Urothelium cell line (cell line): ENCODE data around the gene SLC24A3.

Source experiments
- DNase-seq: peaks from one replicate; pipeline ENCODE4 v3.0.0; 2011; ENCODE audit warnings: low spot score, mixed read lengths
- FAIRE-seq: peaks from 2 replicates; lab custom pipeline; 2011; peaks lifted over from hg19 to GRCh38; lab: Jason Lieb, UNC

The SLC24A3 gene

DNA sequence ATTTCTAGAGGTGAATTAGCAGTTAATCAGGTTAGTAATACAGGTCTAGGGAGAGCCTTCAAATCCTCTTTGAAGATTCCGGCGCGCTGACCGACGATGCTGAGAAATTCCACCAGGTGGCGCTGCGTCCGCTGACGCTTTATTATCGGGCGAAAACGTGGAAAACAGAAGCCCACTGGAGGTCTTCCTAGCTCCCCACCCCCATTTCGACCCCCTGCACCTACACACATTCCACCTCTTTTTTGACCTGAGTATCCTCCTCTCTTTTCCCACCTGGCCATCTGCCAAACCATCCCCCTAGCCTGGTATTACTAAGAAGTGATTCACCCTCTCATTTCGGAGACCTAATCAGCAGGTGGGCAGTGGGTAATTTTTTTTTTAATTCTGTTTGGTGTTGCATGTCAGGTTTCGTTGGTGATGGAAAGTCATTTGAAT is 480.3 kb downstream of the SLC24A3 start:
- FAIRE-seq (no peak), DNase-seq (peak; percentile 57)

DNA sequence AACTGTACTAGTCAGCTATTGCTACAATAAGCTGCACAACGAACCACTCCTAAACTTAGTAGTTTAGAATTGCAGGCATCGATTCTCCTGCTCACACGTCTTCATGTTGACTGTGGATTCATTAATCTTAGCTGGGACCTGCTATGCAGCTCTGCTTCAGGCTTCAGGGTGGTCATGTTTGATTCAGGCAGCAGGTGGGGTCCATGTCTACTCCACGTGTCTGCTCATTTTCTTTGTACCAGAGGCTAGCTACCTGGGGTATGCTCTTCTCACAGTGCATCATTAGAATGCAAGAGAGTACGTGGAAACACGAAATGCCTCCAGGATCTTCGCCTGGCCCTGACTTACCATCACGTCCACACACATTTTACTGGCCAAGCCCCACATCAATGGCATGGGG is 481.1 kb downstream of the SLC24A3 start:
- DNase-seq, result no peak
- no peak for FAIRE-seq

GRCh38 chr20:19695081-19695480 is 482.6 kb downstream of the SLC24A3 start:
- no peak for FAIRE-seq

DNA sequence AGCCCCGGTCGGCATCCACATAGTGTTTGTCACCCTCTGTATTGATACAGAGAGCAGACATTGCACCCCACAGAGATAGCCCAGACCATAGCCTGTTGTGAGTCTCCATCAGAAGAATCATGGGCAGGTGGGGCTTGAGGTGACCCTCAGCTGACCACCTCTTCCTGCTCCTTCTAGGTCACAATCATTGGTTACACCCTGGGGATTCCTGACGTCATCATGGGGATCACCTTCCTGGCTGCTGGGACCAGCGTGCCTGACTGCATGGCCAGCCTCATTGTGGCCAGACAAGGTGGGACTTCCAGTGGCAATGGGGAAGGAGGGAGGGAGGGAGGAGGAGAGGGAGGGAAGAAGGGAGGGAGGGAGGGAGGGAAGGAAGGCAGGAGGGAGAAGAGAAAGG is 484.2 kb downstream of the SLC24A3 start:
- DNase-seq (no peak), FAIRE-seq (no peak)

More at GRCh38 chr20:19695081-19695480, 482.6 kb downstream of the SLC24A3 start:
- DNase-seq, result no peak

- no peak for FAIRE-seq
These were observed 485.0 kb downstream of the SLC24A3 start for GRCh38 chr20:19697415-19697814.

GRCh38 chr20:19699180-19699971 is 486.9 kb downstream of the SLC24A3 start:
- DNase-seq, result peak; percentile 25
- no peak for FAIRE-seq

More at GRCh38 chr20:19697415-19697814, 485.0 kb downstream of the SLC24A3 start:
- no peak for DNase-seq

GRCh38 chr20:19701429-19701828 is 489.0 kb downstream of the SLC24A3 start:
- no peak for DNase-seq

GRCh38 chr20:19706463-19706862 is 494.0 kb downstream of the SLC24A3 start:
- FAIRE-seq, result no peak
- DNase-seq, result no peak

More at GRCh38 chr20:19701429-19701828, 489.0 kb downstream of the SLC24A3 start:
- FAIRE-seq, result no peak

- FAIRE-seq, result no peak
- no peak for DNase-seq
These were observed 497.3 kb downstream of the SLC24A3 start for GRCh38 chr20:19709635-19710335.

GRCh38 chr20:19710336-19711120 is 498.1 kb downstream of the SLC24A3 start:
- FAIRE-seq (no peak), DNase-seq (no peak)

DNA sequence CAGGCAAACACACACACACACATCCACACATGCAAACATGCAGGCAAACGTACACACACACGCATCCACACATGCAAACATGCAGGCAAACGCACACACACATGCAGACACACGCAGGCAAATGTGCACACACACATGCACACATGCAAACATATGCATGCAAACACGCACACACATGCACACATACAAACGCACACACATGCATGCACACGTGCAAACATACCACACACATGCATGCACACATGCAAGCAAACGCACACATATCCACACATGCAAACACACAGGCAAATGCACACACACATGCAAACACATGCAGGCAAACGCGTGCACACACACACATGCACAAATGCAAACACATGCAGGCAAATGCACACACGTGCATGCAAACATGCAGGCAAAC is 498.7 kb downstream of the SLC24A3 start:
- no peak for DNase-seq
- peak; percentile 93 for FAIRE-seq

DNA sequence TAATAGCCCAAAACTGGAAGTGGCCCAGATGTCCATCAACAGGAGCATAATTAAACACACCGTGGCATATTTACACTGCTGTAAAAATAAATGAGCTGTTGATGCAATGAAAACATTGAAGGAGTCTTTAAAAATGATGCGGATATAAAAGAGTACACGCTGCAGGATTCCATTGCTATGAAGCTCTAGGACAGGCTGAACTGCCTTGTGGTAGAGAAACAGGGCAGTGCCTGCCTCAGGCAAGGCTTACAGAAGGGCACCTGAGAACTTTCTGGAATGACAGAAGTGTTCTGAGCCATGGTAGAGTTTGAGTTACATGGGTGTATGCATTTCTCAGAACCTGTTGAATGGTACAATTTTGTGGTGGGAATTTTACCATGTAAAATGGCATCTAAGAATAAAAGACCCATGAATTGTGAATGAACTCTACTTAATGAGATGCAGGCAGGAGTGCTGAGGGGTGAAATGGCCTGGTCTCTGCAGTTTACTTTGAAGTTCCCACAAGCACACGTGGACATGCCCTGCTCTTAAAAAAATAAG is 500.3 kb downstream of the SLC24A3 start:
- FAIRE-seq (no peak), DNase-seq (no peak)

- FAIRE-seq (no peak), DNase-seq (no peak)
These were observed 501.6 kb downstream of the SLC24A3 start for GRCh38 chr20:19713822-19714578.

DNA sequence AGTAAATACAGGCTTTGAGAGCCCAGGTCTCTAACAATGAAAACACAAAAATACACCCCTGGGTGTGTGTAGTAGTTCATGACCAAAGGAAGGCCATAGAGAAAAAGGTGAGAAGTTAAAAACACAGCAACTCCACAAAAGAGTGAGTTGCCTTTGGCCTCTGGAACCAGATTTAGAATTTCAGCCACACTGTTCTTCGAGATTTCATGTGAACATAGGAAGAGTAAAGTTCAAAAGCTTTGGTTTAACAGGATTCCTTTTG is 502.1 kb downstream of the SLC24A3 start:
- FAIRE-seq (no peak), DNase-seq (no peak)

DNA sequence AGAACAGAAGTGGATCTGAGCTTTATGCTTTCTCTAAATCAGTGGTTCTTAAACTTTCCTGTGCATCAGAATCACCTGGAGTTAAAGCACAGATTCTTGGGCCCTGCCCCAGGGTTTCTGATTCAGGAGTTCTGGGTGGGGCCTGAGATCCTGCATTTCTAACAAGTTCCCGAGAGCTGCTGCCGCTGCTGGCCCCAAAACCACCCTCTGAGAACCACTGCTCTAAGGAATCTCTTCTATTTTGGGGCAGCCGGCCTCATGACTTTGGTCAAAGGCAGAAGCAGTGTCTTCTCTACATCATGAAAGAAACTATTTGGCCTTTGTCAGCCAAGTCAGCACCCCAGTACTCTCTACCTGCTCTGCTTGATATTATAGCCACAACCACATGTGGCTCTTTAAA is 503.5 kb downstream of the SLC24A3 start:
- no peak for FAIRE-seq
- no peak for DNase-seq

DNA sequence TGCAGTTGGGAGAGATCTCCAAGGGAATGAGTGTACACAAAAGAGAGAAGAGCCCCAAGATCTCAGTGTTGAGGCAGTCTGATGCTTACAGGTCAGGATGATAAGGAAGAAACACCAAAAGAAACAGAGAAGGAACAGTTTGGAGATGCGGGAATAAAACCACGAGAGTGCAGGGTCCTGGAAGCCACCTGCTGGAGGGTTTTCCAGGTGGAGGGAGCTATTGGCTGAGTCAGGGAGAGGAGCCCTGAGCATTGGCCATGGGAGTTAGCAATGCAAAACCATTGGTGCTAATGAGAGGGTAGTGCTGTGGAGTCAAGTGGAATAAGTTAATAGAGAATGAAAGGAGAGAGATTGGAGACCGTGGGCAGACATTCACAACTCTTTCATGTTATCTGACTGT is 506.4 kb downstream of the SLC24A3 start:
- FAIRE-seq, result no peak
- DNase-seq, result no peak

GRCh38 chr20:19720991-19721390 is 508.5 kb downstream of the SLC24A3 start:
- no peak for DNase-seq
- no peak for FAIRE-seq

DNA sequence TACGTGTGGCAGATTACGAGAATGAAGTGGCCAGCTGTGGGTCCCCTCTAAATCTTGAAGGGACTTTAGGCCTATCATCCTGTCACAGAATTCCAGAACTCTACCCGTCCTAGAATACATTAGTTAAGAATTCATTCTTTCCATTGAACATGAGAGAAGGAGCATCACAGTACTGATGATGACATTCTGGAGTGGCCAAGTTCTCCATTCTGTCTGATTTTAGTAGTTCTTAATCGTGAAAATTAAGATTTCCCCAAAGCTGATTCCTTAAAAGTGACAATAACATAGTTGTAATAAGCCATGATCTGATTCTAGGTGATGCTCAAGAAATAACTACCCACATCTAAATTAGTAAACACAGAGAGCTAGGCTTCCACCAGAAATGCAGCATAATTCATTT is 510.6 kb downstream of the SLC24A3 start:
- no peak for FAIRE-seq

DNA sequence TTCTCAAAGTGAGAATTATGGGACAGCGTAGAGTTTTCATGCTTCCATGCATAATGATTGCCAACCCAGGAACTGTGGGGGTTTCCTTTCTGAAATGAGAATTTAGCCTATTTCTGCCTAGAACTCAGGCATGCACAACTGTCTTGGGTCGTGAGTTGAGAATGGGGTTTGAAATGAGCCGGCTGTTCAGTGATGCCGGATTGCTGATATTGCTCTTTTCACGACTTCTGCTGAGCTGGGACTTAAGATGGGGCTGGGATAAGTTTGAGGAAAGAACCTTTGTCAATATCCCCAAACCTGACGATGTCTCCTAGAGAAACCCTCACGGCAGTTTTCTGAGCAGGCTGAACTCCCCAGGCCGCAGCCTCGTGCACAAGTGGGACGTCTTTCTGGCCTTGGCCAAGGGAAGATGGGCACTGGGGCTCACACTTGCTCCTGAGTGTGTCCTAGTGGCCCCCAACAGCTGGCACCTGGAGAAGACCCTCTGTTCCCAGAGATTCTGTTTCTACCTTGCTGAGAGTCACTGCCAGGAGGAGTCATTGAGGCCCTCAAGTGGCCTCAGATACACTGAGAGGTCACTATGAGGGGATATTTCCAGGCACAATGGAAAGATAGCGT is 511.5 kb downstream of the SLC24A3 start:
- no peak for FAIRE-seq
- DNase-seq, result no peak

More for the DNA sequence above, 510.6 kb downstream of the SLC24A3 start:
- no peak for DNase-seq

DNA sequence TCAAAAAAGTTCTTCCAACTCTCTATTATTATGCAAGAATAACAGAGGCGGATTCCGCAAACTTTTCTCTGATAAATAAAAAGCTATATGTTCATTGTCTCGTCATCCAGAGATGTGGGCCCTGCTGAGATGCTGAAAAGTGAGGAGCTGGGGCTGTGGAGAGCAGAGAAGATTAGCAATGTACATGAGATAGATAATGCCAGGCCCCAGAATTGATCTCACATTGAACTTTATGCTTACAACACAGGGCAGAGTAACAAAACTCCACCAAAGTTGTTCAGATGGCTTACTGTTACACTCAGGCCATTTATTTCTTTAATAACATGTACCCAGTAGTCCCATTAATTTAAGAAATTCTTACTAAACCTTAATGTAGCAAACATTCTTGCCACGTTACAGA is 512.9 kb downstream of the SLC24A3 start:
- FAIRE-seq (no peak), DNase-seq (no peak)
